Measurements from ENCODE around the gene DHX30.

DNA sequence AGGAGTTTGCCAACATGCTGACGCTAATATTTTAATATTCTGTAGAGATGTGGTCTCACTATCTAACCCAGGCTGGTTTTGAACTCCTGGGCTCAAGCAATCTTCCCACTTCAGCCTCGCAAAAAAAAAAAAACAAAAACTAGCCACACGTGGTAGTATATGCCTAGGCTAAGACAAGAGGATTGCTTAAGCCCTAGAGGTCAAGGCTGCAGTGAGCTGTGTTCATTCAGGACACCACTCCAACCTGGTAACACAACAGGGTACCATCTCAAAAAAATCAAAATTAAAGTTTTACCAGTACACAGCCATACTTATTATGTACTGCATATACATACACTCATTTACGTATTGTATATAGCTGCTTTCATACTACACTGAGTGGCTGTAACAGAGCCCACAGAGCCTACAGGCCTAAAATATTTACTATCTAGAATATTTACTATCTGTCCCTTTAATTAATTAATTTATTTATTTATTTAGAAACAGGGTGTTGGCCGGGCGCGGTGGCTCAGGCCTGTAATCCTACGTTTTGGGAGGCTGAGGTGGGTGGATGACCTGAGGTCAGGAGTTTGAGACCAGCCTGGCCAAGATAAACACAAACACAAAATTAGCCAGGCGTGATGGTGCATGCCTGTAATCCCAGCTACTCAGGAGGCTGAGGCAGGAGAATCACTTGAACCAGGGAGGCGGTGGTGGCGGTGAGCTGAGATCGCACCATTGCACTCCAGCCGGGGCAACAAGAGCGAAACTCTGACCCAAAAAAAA is 44.5 kb upstream of the DHX30 start:
- TF ChIP-seq, protein P1, sequence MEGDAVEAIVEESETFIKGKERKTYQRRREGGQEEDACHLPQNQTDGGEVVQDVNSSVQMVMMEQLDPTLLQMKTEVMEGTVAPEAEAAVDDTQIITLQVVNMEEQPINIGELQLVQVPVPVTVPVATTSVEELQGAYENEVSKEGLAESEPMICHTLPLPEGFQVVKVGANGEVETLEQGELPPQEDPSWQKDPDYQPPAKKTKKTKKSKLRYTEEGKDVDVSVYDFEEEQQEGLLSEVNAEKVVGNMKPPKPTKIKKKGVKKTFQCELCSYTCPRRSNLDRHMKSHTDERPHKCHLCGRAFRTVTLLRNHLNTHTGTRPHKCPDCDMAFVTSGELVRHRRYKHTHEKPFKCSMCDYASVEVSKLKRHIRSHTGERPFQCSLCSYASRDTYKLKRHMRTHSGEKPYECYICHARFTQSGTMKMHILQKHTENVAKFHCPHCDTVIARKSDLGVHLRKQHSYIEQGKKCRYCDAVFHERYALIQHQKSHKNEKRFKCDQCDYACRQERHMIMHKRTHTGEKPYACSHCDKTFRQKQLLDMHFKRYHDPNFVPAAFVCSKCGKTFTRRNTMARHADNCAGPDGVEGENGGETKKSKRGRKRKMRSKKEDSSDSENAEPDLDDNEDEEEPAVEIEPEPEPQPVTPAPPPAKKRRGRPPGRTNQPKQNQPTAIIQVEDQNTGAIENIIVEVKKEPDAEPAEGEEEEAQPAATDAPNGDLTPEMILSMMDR (IDR thresholded peaks at IDR 0.05 in 4 of 5, conservative IDR thresholded peaks at IDR 0.05 in 1 of 5) = no peak
- TF ChIP-seq POLR2A (IDR thresholded peaks at IDR 0.05) = no peak
